H9 (cell line): ENCODE results near the gene BCAP29. TPM values are rescaled to one million over a fixed set of nuclear protein-coding genes. Genes with fewer than 3 reads are reported as not detected.

Experiments
- DNase-seq: peaks from one replicate; pipeline ENCODE4 v3.0.0-alpha.2; 2017
- H2AFZ ChIP-seq: one replicate; pipeline ENCODE4 v1.6.1; 2013; ENCODE audit warnings: mild to moderate bottlenecking, low read length, control low read depth, moderate library complexity
- H2AK5ac ChIP-seq: 2 replicates; pipeline ENCODE4 v1.6.1; 2013; ENCODE audit warnings: low read length, control low read depth, mixed read lengths; ENCODE audit not compliant: insufficient read length
- H2BK120ac ChIP-seq: one replicate; pipeline ENCODE4 v1.6.1; 2013; ENCODE audit warnings: low read depth, mild to moderate bottlenecking, low read length, control low read depth, inconsistent platforms; ENCODE audit not compliant: poor library complexity, severe bottlenecking
- H2BK12ac ChIP-seq: 2 replicates; pipeline ENCODE4 v1.6.1; 2013; ENCODE audit warnings: low read length, control low read depth, mixed read lengths, low read depth; ENCODE audit not compliant: insufficient read length
- H2BK15ac ChIP-seq: 2 replicates; pipeline ENCODE4 v1.6.1; 2013; ENCODE audit warnings: low read depth, low read length, control low read depth
- H2BK20ac ChIP-seq: one replicate; pipeline ENCODE4 v1.6.1; 2013; ENCODE audit warnings: low read depth, mild to moderate bottlenecking, low read length, control low read depth, inconsistent platforms; ENCODE audit not compliant: poor library complexity, severe bottlenecking
- H2BK5ac ChIP-seq: 2 replicates; pipeline ENCODE4 v1.6.1; 2013; ENCODE audit warnings: low read length, control low read depth, mixed read lengths; ENCODE audit not compliant: insufficient read length
- H3K14ac ChIP-seq: 2 replicates; pipeline ENCODE4 v1.6.1; 2013; ENCODE audit warnings: low read length, control low read depth; ENCODE audit not compliant: insufficient read depth
- H3K18ac ChIP-seq: 2 replicates; pipeline ENCODE4 v1.6.1; 2013; ENCODE audit warnings: low read depth, mild to moderate bottlenecking, mixed read lengths, low read length, control low read depth; ENCODE audit not compliant: insufficient read length
- H3K23ac ChIP-seq: 2 replicates; pipeline ENCODE4 v1.6.1; 2013; ENCODE audit warnings: low read length, control low read depth, mixed read lengths, low read depth; ENCODE audit not compliant: insufficient read length
- H3K23me2 ChIP-seq: 2 replicates; pipeline ENCODE4 v1.6.1; 2013; ENCODE audit warnings: low read depth, mild to moderate bottlenecking, mixed read lengths, low read length, control low read depth; ENCODE audit not compliant: insufficient read length, poor library complexity, severe bottlenecking
- H3K27ac ChIP-seq: 2 replicates; pipeline ENCODE4 v1.5.1; 2013; ENCODE audit warnings: low read length, control low read depth, mixed read lengths, low read depth; ENCODE audit not compliant: insufficient read length
- H3K27me3 ChIP-seq: 2 replicates; pipeline ENCODE4 v1.6.1; 2013; ENCODE audit warnings: low read length, control low read depth, inconsistent platforms; ENCODE audit not compliant: insufficient read depth
- H3K4ac ChIP-seq: 2 replicates; pipeline ENCODE4 v1.6.1; 2013; ENCODE audit warnings: low read depth, mild to moderate bottlenecking, control low read depth, inconsistent platforms, low read length, moderate library complexity
- H3K4me1 ChIP-seq: 2 replicates; pipeline ENCODE4 v1.6.1; 2013; ENCODE audit warnings: low read length, control low read depth, inconsistent platforms; ENCODE audit not compliant: insufficient read depth
- H3K4me2 ChIP-seq: 2 replicates; pipeline ENCODE4 v1.6.1; 2013; ENCODE audit warnings: low read length, control low read depth, mixed read lengths; ENCODE audit not compliant: insufficient read length, insufficient read depth
- H3K56ac ChIP-seq: 2 replicates; pipeline ENCODE4 v1.6.1; 2013; ENCODE audit warnings: low read depth, mild to moderate bottlenecking, mixed read lengths, low read length, control low read depth; ENCODE audit not compliant: insufficient read length
- H3K79me1 ChIP-seq: 2 replicates; pipeline ENCODE4 v1.6.1; 2013; ENCODE audit warnings: low read depth, mild to moderate bottlenecking, moderate library complexity, low read length, control low read depth, inconsistent platforms; ENCODE audit not compliant: insufficient read depth, poor library complexity, severe bottlenecking
- H3K79me2 ChIP-seq: 2 replicates; pipeline ENCODE4 v1.6.1; 2013; ENCODE audit warnings: low read length, control low read depth, inconsistent platforms; ENCODE audit not compliant: insufficient read depth
- H3K9ac ChIP-seq: 2 replicates; pipeline ENCODE4 v1.6.1; 2013; ENCODE audit warnings: low read length, control low read depth, mixed read lengths; ENCODE audit not compliant: insufficient read length; ENCODE audit errors: extremely low read depth
- H3K9me3 ChIP-seq: one replicate; pipeline ENCODE4 v1.6.1; 2013; ENCODE audit warnings: low read depth, low read length, inconsistent platforms; ENCODE audit not compliant: control insufficient read depth
- H3T11ph ChIP-seq: one replicate; pipeline ENCODE4 v1.6.1; 2013; ENCODE audit warnings: mild to moderate bottlenecking, low read length, control low read depth, inconsistent platforms
- H4K20me1 ChIP-seq: one replicate; pipeline ENCODE4 v1.6.1; 2013; ENCODE audit not compliant: control insufficient read depth, insufficient read length, insufficient read depth
- H4K5ac ChIP-seq: 2 replicates; pipeline ENCODE4 v1.6.1; 2013; ENCODE audit warnings: low read depth, mild to moderate bottlenecking, mixed read lengths, low read length, control low read depth; ENCODE audit not compliant: insufficient read length
- H4K8ac ChIP-seq: replicated peaks from 2 replicates; pipeline ENCODE4 v1.6.1; 2013; ENCODE audit warnings: low read length, control low read depth, mixed read lengths, low read depth; ENCODE audit not compliant: insufficient read length
- H4K91ac ChIP-seq: 2 replicates; pipeline ENCODE4 v1.6.1; 2013; ENCODE audit warnings: low read depth, mild to moderate bottlenecking, moderate library complexity, mixed read lengths, low read length, control low read depth; ENCODE audit not compliant: insufficient read length
- H3K27ac Mint-ChIP-seq, 3 experiments: 2 replicates in 2 of 3; 3 replicates in 1 of 3; pipeline ENCODE4 v1.8.0; 2020 to 2021; ENCODE audit warnings: mixed read lengths in 3 of 3, mild to moderate bottlenecking in 1 of 3, moderate library complexity in 1 of 3
- H3K27me3 Mint-ChIP-seq: 2 replicates; pipeline ENCODE4 v1.8.0; 2021; ENCODE audit warnings: low read depth, mild to moderate bottlenecking, moderate library complexity, mixed read lengths
- H3K36me3 Mint-ChIP-seq, 3 experiments: 2 replicates in 2 of 3; 3 replicates in 1 of 3; pipeline ENCODE4 v1.8.0; 2020 to 2021; ENCODE audit warnings: low read depth in 3 of 3, mixed read lengths in 3 of 3; ENCODE audit not compliant: insufficient read depth in 1 of 3
- H3K4me1 Mint-ChIP-seq, 2 experiments: 2 replicates each; pipeline ENCODE4 v1.8.0; 2020; ENCODE audit warnings: mixed read lengths in 2 of 2
- H3K4me3 Mint-ChIP-seq, 2 experiments: 2 replicates in 1 of 2; 3 replicates in 1 of 2; pipeline ENCODE4 v1.8.0; 2020 to 2021; ENCODE audit warnings: mild to moderate bottlenecking in 2 of 2, mixed read lengths in 2 of 2, moderate library complexity in 1 of 2
- H3K9me3 Mint-ChIP-seq, 2 experiments: 2 replicates in 1 of 2; 3 replicates in 1 of 2; pipeline ENCODE4 v1.8.0; 2020; ENCODE audit warnings: mild to moderate bottlenecking in 2 of 2, mixed read lengths in 2 of 2, moderate library complexity in 1 of 2
- WGBS: extraction: QIAGEN DNeasy Blood & Tissue Kit; methylation state at CpG from one replicate; pipeline ENCODE4 v1.1.7; 2013; ENCODE audit warnings: missing lambda C conversion rate, low lambda C conversion rate, mixed read lengths; ENCODE audit not compliant: insufficient read length; ENCODE audit errors: extremely low coverage; 5-methylcytosine and 5-hydroxymethylcytosine counted together
- total RNA-seq: library from RNA; stranded (reverse); gene quantifications from 2 replicates; pipeline ENCODE4 v1.2.1, GENCODE V29; 2021
- TF ChIP-seq, protein P1 (sequence below): fragments of 200-600 bp; sonication (generic); conservative IDR thresholded peaks from 3 replicates; pipeline ENCODE4 v1.8.0; 2021; ENCODE audit warnings: antibody characterized with exemption, mild to moderate bottlenecking

Gene BCAP29
- total RNA-seq, 1 experiment from 2014 or later: 30.6 TPM

DNA sequence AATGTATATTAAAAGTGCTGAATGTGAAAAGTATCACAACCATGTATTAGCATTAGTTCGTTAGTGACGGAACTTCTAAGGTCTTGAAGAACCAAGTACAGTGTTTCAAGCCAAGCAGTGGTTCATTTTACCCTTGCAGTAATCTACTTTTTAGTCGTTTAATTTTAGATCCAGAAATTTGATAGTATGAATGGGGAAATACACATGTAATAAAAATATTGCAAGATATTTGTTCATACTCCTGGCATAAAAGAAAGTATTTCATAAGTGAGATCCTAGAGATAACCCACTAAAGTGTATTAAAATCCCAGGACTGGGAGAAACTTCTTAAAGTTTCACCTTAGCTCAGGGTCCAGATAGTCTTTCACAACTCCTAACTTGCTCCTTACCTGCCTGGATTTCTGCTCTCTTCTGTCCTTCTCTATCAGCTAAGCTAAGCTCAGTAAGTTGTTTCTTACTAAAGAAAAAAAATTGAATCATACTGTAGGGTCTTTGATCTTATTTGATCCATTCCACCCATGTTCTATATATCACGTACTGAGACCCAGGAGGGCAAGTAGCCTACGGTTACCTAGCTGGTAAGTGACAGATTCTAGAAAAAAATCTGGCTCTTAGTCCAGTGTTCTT is 1.5 kb downstream of the BCAP29 start:
- H3K4me1 ChIP-seq: no peaks in the 10 kb centered on the region
- H3K56ac ChIP-seq: no peak overlapping the region
- no peak overlapping the region for H2AK5ac ChIP-seq
- peak overlapping the region in 1 of 2 experiments; percentile 89; a peak in 2 of 5 replicates for H3K4me3 Mint-ChIP-seq
- no peaks in the 10 kb centered on the region for H3K9me3 ChIP-seq
- no peak overlapping the region for H3K9ac ChIP-seq
- H2AFZ ChIP-seq: no peak overlapping the region
- no peak overlapping the region for H2BK20ac ChIP-seq
- no peaks in the 10 kb centered on the region for H3K27me3 Mint-ChIP-seq
- peaks cover 4% of the 10 kb centered on the region for H3K23me2 ChIP-seq
- no peaks in the 10 kb centered on the region for H3K79me1 ChIP-seq
- H3K36me3 Mint-ChIP-seq: peaks cover 0 to 10% (median 1%) of the 10 kb centered on the region in 3 experiments; a peak in 5 of 7 replicates
- H4K8ac ChIP-seq: no peak overlapping the region
- H4K5ac ChIP-seq: no peak overlapping the region
- H2BK120ac ChIP-seq: no peak overlapping the region
- H3K14ac ChIP-seq: no peak overlapping the region
- H4K91ac ChIP-seq: no peak overlapping the region
- H3K4me1 Mint-ChIP-seq: no peaks in the 10 kb centered on the region
- H4K20me1 ChIP-seq: no peaks in the 10 kb centered on the region
- H3T11ph ChIP-seq: no peak overlapping the region
- no peak overlapping the region for H2BK12ac ChIP-seq
- no peak overlapping the region for H3K4me2 ChIP-seq
- H3K9me3 Mint-ChIP-seq: no peaks in the 10 kb centered on the region
- no CpG with 5 or more reads among the region's 5 CpGs for WGBS
- no peak overlapping the region for H3K18ac ChIP-seq
- no peak overlapping the region for H3K23ac ChIP-seq
- H3K79me2 ChIP-seq: no peaks in the 10 kb centered on the region
- H3K27me3 ChIP-seq: no peaks in the 10 kb centered on the region
- H3K27ac Mint-ChIP-seq: 0 out of 7 replicates have a peak overlapping the region, but pooled peaks of 1 of the 3 experiments have one; percentile 57
- no peak overlapping the region for H2BK15ac ChIP-seq
- no peak for DNase-seq
- H2BK5ac ChIP-seq: no peak overlapping the region
- H3K4ac ChIP-seq: no peak overlapping the region
- H3K27ac ChIP-seq: no peak overlapping the region
- TF ChIP-seq, protein P1, sequence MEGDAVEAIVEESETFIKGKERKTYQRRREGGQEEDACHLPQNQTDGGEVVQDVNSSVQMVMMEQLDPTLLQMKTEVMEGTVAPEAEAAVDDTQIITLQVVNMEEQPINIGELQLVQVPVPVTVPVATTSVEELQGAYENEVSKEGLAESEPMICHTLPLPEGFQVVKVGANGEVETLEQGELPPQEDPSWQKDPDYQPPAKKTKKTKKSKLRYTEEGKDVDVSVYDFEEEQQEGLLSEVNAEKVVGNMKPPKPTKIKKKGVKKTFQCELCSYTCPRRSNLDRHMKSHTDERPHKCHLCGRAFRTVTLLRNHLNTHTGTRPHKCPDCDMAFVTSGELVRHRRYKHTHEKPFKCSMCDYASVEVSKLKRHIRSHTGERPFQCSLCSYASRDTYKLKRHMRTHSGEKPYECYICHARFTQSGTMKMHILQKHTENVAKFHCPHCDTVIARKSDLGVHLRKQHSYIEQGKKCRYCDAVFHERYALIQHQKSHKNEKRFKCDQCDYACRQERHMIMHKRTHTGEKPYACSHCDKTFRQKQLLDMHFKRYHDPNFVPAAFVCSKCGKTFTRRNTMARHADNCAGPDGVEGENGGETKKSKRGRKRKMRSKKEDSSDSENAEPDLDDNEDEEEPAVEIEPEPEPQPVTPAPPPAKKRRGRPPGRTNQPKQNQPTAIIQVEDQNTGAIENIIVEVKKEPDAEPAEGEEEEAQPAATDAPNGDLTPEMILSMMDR: no peak
